ENCODE results near the gene AFDN. TPM values are rescaled to one million over a fixed set of nuclear protein-coding genes. Genes with fewer than 3 reads are reported as not detected.

Gene AFDN
- 100 to 1,000 TPM; 196 to 311 (median 224) TPM for total RNA-seq

DNA sequence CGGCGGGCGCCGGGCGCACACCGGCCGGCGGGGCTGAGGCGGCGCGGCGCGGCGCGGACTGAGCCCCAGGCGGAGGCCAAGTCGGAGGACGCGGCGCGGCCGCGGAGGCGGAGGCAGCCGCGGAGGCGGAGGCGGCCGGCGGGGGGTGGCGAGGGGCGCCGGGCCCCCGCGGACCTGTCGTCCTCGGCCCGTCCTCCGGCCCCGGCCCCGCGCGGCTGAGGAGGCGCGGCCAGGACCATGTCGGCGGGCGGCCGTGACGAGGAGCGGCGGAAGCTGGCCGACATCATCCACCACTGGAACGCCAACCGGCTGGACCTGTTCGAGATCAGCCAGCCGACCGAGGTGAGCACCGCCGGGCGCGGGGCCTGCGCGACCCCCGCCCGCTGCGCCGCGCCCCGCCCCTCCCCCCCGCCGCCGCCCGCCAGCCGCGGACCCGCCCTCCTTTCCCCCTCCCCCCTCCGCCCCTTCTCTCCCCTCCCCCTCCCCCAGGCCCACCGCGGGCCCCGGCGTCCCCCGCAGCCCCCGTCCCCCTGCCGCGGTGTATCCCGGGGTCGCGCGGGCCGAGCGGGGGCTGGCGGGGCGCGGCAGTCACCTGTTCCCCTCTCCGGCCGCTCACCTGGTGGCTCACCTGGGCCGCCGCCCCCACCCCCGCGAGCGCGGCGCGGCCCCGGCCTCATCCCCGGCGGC lies at the start of gene AFDN:
Gene AFDN (plus strand): TSS at position 16 of the 687 bp plus-strand sequence. CDS start 222 bp downstream, at position 238.
- WGBS, 2 donors = no CpG with 5 or more reads among the region's 108 CpGs
- intact Hi-C loops (cut with DNase I) = no loop called here
- H3K36me3 ChIP-seq = no peaks in the 10 kb centered on the region
- H3K4me3 ChIP-seq (replicated peaks in 1 of 3) = peak within 1 kb of the TSS; percentile 53 to 63 (median 58)
- H3K27ac ChIP-seq = peak within 1 kb of the TSS; percentile 78 to 95 (median 95)
- H3K4me1 ChIP-seq = peaks cover 20 to 30% of the 10 kb centered on the region in 2 donors
- TF ChIP-seq CTCF (IDR thresholded peaks at IDR 0.05) (no peak), POLR2A (IDR thresholded peaks at IDR 0.05) (peak; percentile 16 to 48)
- peak; percentile 25 to 35 for DNase-seq
- H3K27me3 ChIP-seq = no peaks in the 10 kb centered on the region
- no peaks in the 10 kb centered on the region for H3K9me3 ChIP-seq

GRCh38 chr6:167778497-167779128 lies 48.1 kb upstream of the AFDN start:
- 62 to 70% methylated on average over 16 to 21 of the region's 21 CpGs for WGBS, 2 donors
- H3K9me3 ChIP-seq = no peaks in the 10 kb centered on the region
- intact Hi-C loops (cut with DNase I) = no loop called here

GRCh38 chr6:167779129-167779992 lies 47.4 kb upstream of the AFDN start:
- H3K36me3 ChIP-seq = no peaks in the 10 kb centered on the region
- WGBS, 2 donors = 91 to 95% methylated on average over 18 to 20 of the region's 20 CpGs
- H3K4me1 ChIP-seq = peaks cover 9 to 15% of the 10 kb centered on the region in 2 donors
- DNase-seq = no peak
- intact Hi-C loops (cut with DNase I) = no loop called here
- H3K9me3 ChIP-seq = no peaks in the 10 kb centered on the region
- TF ChIP-seq POLR2A (IDR thresholded peaks at IDR 0.05) (no peak), CTCF (IDR thresholded peaks at IDR 0.05) (no peak)
- peak overlapping the region; percentile 34 to 58 (median 58) for H3K27ac ChIP-seq
- H3K4me3 ChIP-seq (replicated peaks in 1 of 3) = no peak overlapping the region
- no peaks in the 10 kb centered on the region for H3K27me3 ChIP-seq

More at GRCh38 chr6:167778497-167779128, 48.1 kb upstream of the AFDN start:
- H3K4me1 ChIP-seq = peaks cover 9 to 15% of the 10 kb centered on the region in 2 donors
- peak overlapping the region; percentile 34 to 58 (median 58) for H3K27ac ChIP-seq
- peak; percentile 89 to 92 for DNase-seq
- H3K36me3 ChIP-seq = no peaks in the 10 kb centered on the region
- no peak overlapping the region for H3K4me3 ChIP-seq (replicated peaks in 1 of 3)
- no peaks in the 10 kb centered on the region for H3K27me3 ChIP-seq
- TF ChIP-seq POLR2A (IDR thresholded peaks at IDR 0.05) = peak in 1 of 2 donors; percentile 13
- no peak for TF ChIP-seq CTCF (IDR thresholded peaks at IDR 0.05)

- intact Hi-C loops (cut with DNase I) = no loop called here
- no peaks in the 10 kb centered on the region for H3K9me3 ChIP-seq
- no peak for DNase-seq
- no peak overlapping the region for H3K27ac ChIP-seq
- no peak overlapping the region for H3K4me3 ChIP-seq (replicated peaks in 1 of 3)
- no peaks in the 10 kb centered on the region for H3K36me3 ChIP-seq
- peaks cover 9 to 15% of the 10 kb centered on the region in 2 donors for H3K4me1 ChIP-seq
- H3K27me3 ChIP-seq = no peaks in the 10 kb centered on the region
- 87 to 93% methylated on average over 15 of the region's 15 CpGs for WGBS, 2 donors
- TF ChIP-seq CTCF (IDR thresholded peaks at IDR 0.05) (no peak), POLR2A (IDR thresholded peaks at IDR 0.05) (no peak)
Observed at GRCh38 chr6:167779993-167780655, 46.6 kb upstream of the AFDN start.

Measured in thyroid gland (tissue), 4 donors.